ENCODE measurements around the gene ANXA10. TPM values are rescaled to one million over a fixed set of nuclear protein-coding genes. Genes with fewer than 3 reads are reported as not detected.

The ANXA10 gene
- total RNA-seq, 2 experiments from 2014 or later: not detected

GRCh38 chr4:168120811-168121210, 28.5 kb downstream of the ANXA10 start:
- no peak overlapping the region for H3K4me3 ChIP-seq (ENCODE audit: low read depth, low read length, poor library complexity, severe bottlenecking)
- CTCF ChIA-PET (ENCODE audit: unreplicated experiment): no interaction called here
- intact Hi-C loops (cut with micrococcal nuclease; ENCODE audit: unreplicated experiment): no loop called here
- no peak overlapping the region for H3K4me2 ChIP-seq (ENCODE audit: low read length)
- no peaks in the 10 kb centered on the region for H3K79me2 ChIP-seq (ENCODE audit: insufficient read depth, low read depth, low read length)
- H2AFZ ChIP-seq (ENCODE audit: low read length): no peak overlapping the region
- H3K9me3 ChIP-seq (ENCODE audit: low read length): no peaks in the 10 kb centered on the region
- TF ChIP-seq CTCF (conservative IDR thresholded peaks at IDR 0.05; ENCODE audit: low read length) (no peak), EZH2phosphoT487 (IDR thresholded peaks at IDR 0.05; ENCODE audit: borderline replicate concordance, low read depth, low read length) (no peak)
- no peak for DNase-seq (ENCODE audit: low spot score)
- H3K9me2 ChIP-seq (ENCODE audit: insufficient read depth, low read length): no peaks in the 10 kb centered on the region
- POLR2A ChIA-PET: no interaction called here
- no peaks in the 10 kb centered on the region for H4K20me1 ChIP-seq (ENCODE audit: insufficient read depth, low read length)
- no peaks in the 10 kb centered on the region for H3K4me1 ChIP-seq (ENCODE audit: insufficient read depth, low read length, poor library complexity, severe bottlenecking)
- no TSS peak for BruUV-seq (replicated peaks)
- H3K27ac ChIP-seq (ENCODE audit: low read depth, low read length, poor library complexity, severe bottlenecking): no peak overlapping the region
- H3K36me3 ChIP-seq (ENCODE audit: insufficient read depth, low read length): no peaks in the 10 kb centered on the region

GRCh38 chr4:168124008-168124641, 31.8 kb downstream of the ANXA10 start:
- Histone ChIP-seq H3K4me1 (ENCODE audit: insufficient read depth, low read length, poor library complexity, severe bottlenecking) (no peaks in the 10 kb centered on the region), H3K9me3 (ENCODE audit: low read length) (no peaks in the 10 kb centered on the region), H3K36me3 (ENCODE audit: insufficient read depth, low read length) (no peaks in the 10 kb centered on the region), H3K79me2 (ENCODE audit: insufficient read depth, low read depth, low read length) (no peaks in the 10 kb centered on the region), H3K27ac (ENCODE audit: low read depth, low read length, poor library complexity, severe bottlenecking) (no peak overlapping the region), H2AFZ (ENCODE audit: low read length) (no peak overlapping the region), H3K9me2 (ENCODE audit: insufficient read depth, low read length) (no peaks in the 10 kb centered on the region), H3K4me2 (ENCODE audit: low read length) (no peak overlapping the region), H4K20me1 (ENCODE audit: insufficient read depth, low read length) (no peaks in the 10 kb centered on the region), H3K4me3 (ENCODE audit: low read depth, low read length, poor library complexity, severe bottlenecking) (no peak overlapping the region)
- no peak for TF ChIP-seq CTCF (conservative IDR thresholded peaks at IDR 0.05; ENCODE audit: low read length)
- no peak for DNase-seq (ENCODE audit: low spot score)
- CTCF ChIA-PET (ENCODE audit: unreplicated experiment): no interaction called here
- no TSS peak for BruUV-seq (replicated peaks)
- POLR2A ChIA-PET: no interaction called here
- intact Hi-C loops (cut with micrococcal nuclease; ENCODE audit: unreplicated experiment): no loop called here

- Histone ChIP-seq H3K9me2 (ENCODE audit: insufficient read depth, low read length) (no peaks in the 10 kb centered on the region), H3K27ac (ENCODE audit: low read depth, low read length, poor library complexity, severe bottlenecking) (no peak overlapping the region)
- BruUV-seq (replicated peaks): no TSS peak
Observed at GRCh38 chr4:168126952-168127351, 34.6 kb downstream of the ANXA10 start.

More at GRCh38 chr4:168126952-168127351, 34.6 kb downstream of the ANXA10 start:
- intact Hi-C loops (cut with micrococcal nuclease; ENCODE audit: unreplicated experiment): no loop called here
- ChIA-PET CTCF (ENCODE audit: unreplicated experiment) (no interaction called here), POLR2A (no interaction called here)
- no peak for DNase-seq (ENCODE audit: low spot score)
- Histone ChIP-seq H3K4me2 (ENCODE audit: low read length) (no peak overlapping the region), H3K4me3 (ENCODE audit: low read depth, low read length, poor library complexity, severe bottlenecking) (no peak overlapping the region), H3K36me3 (ENCODE audit: insufficient read depth, low read length) (no peaks in the 10 kb centered on the region), H2AFZ (ENCODE audit: low read length) (no peak overlapping the region), H3K79me2 (ENCODE audit: insufficient read depth, low read depth, low read length) (no peaks in the 10 kb centered on the region), H4K20me1 (ENCODE audit: insufficient read depth, low read length) (no peaks in the 10 kb centered on the region), H3K4me1 (ENCODE audit: insufficient read depth, low read length, poor library complexity, severe bottlenecking) (no peaks in the 10 kb centered on the region), H3K9me3 (ENCODE audit: low read length) (no peaks in the 10 kb centered on the region)
- TF ChIP-seq EZH2phosphoT487 (IDR thresholded peaks at IDR 0.05; ENCODE audit: borderline replicate concordance, low read depth, low read length) (no peak), CTCF (conservative IDR thresholded peaks at IDR 0.05; ENCODE audit: low read length) (no peak)

All from OCI-LY7 (cell line).